Brain microvascular endothelial cell (primary cell): Measurements from ENCODE around the gene MID1.

Experiments used
- DNase-seq: peaks from one replicate; pipeline ENCODE4 v3.0.0-alpha.2; 2020
- H3K27ac ChIP-seq: fragments of 250-450 bp; sonication (Bioruptor Pico); 2 replicates; pipeline ENCODE4 v1.5.1; 2020; ENCODE audit warnings: mild to moderate bottlenecking, moderate library complexity
- H3K27me3 ChIP-seq: fragments of 250-450 bp; sonication (Bioruptor Pico); replicated peaks from 2 replicates; pipeline ENCODE4 v1.5.1; 2020; ENCODE audit warnings: mild to moderate bottlenecking
- H3K36me3 ChIP-seq: fragments of 250-450 bp; sonication (Bioruptor Pico); replicated peaks from 2 replicates; pipeline ENCODE4 v1.5.1; 2020; ENCODE audit warnings: mild to moderate bottlenecking
- H3K4me3 ChIP-seq: 2 replicates; pipeline ENCODE4 v1.5.1; 2011; ENCODE audit warnings: low read depth, mild to moderate bottlenecking, control low read depth, low read length, moderate library complexity
- in situ Hi-C: cut with HindIII; loops from 2 replicates; pipeline ENCODE4 v1.10.0; 2017; ENCODE audit warnings: low sequenced_read_pairs, low pct_ligation_motif_present
- TF ChIP-seq, protein P1 (sequence below): IDR thresholded peaks from 2 replicates; pipeline ENCODE4 v1.5.1; 2011; ENCODE audit warnings: low read depth, mild to moderate bottlenecking, moderate library complexity, low read length, control low read depth, inconsistent platforms; ENCODE audit errors: missing control alignments

The MID1 gene

DNA sequence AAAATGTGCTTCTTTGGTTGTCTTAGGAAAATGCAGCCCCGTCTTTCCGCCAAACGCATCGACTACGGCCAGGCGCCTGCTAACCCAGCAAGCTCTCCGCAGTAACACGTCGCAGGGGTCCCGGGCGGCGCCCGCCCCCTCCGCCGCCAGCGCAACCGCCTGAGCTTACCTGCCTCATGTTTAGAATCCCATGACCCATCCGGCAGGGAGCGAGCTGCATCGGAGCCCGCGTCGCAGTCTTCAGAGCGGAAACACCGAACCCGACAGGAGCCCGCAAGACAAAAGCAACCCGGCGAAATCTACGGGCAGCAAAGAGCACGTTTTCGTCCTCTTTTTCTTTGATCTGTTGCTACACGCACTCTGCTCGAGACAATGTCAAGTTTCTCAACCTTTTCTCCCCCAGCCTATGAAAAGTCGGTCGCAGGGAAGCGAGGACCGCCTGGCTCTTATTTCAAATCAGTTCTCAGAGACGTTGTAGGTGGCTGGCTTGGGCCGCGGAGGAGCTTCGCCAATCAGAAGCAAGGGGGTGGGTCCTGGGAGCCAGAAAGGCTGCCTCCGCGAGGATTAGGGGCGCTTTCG lies at the start of gene MID1:
Gene MID1, minus strand, starts transcription at position 465 of the 579 bp plus-strand sequence. CDS start 53,038 bp downstream, outside the sequence.
- DNase-seq: peak; percentile 80
- peak within 1 kb of the TSS; percentile 73 for H3K27ac ChIP-seq
- TF ChIP-seq, protein P1, sequence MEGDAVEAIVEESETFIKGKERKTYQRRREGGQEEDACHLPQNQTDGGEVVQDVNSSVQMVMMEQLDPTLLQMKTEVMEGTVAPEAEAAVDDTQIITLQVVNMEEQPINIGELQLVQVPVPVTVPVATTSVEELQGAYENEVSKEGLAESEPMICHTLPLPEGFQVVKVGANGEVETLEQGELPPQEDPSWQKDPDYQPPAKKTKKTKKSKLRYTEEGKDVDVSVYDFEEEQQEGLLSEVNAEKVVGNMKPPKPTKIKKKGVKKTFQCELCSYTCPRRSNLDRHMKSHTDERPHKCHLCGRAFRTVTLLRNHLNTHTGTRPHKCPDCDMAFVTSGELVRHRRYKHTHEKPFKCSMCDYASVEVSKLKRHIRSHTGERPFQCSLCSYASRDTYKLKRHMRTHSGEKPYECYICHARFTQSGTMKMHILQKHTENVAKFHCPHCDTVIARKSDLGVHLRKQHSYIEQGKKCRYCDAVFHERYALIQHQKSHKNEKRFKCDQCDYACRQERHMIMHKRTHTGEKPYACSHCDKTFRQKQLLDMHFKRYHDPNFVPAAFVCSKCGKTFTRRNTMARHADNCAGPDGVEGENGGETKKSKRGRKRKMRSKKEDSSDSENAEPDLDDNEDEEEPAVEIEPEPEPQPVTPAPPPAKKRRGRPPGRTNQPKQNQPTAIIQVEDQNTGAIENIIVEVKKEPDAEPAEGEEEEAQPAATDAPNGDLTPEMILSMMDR: no peak
- in situ Hi-C loops: no loop called here
- peak within 1 kb of the TSS; percentile 69 for H3K4me3 ChIP-seq
- no peaks in the 10 kb centered on the region for H3K27me3 ChIP-seq
- no peaks in the 10 kb centered on the region for H3K36me3 ChIP-seq

- in situ Hi-C loops: no loop called here
- no peaks in the 10 kb centered on the region for H3K27me3 ChIP-seq
- TF ChIP-seq, protein P1: no peak
- H3K27ac ChIP-seq: no peak overlapping the region
- no peak for DNase-seq
- H3K4me3 ChIP-seq: no peak overlapping the region
- H3K36me3 ChIP-seq: no peaks in the 10 kb centered on the region
These were observed 46.8 kb upstream of the MID1 start for GRCh38 chrX:10667143-10667542.

DNA sequence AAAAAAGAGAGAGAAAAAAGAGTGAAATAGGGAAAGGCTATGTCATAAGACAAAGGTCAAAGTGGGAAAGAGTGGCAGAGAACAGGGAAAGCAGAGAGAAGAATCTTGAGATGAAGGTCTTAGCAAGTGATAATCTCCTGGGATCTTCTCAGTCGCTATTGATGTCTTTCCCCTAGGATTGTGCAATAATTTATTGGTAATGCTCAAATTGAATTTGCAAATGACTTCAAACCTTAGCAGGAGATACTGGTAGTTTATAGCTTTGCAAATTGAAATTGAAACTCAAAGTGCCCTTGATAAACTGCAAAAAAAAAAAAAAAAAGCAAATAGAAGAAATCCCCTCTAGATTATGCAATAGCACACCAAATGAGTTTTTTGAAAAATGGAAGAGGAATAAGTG lies 45.7 kb upstream of the MID1 start:
- TF ChIP-seq, protein P1: no peak
- in situ Hi-C loops: no loop called here
- Histone ChIP-seq H3K4me3 (no peak overlapping the region), H3K27me3 (no peaks in the 10 kb centered on the region), H3K36me3 (no peaks in the 10 kb centered on the region), H3K27ac (no peak overlapping the region)
- no peak for DNase-seq

DNA sequence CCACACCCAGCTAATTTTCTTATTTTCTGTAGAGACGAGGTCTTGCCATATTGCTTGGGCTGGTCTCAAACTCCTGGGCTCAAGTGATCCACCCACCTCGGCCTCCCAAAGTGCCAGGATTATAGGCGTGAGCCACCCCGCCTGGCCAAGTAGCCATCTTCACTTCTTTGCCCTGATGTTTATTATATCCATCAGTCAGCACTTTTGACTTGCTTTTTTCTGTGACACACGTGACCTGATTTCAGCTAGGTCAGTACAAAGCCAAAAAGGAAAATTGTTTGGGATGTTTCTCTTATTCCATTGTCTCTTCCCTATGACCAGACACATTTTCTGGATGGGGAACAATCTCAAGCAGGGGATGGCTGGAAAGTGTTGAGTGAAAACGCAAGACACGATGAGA lies 45.3 kb upstream of the MID1 start:
- in situ Hi-C loops: no loop called here
- TF ChIP-seq, protein P1: no peak

GRCh38 chrX:10660171-10660570 lies 39.8 kb upstream of the MID1 start:
- no peaks in the 10 kb centered on the region for H3K36me3 ChIP-seq
- in situ Hi-C loops: no loop called here
- no peak overlapping the region for H3K4me3 ChIP-seq
- TF ChIP-seq, protein P1: no peak
- no peak overlapping the region for H3K27ac ChIP-seq
- H3K27me3 ChIP-seq: no peaks in the 10 kb centered on the region
- DNase-seq: no peak

More for the DNA sequence above, 45.3 kb upstream of the MID1 start:
- no peaks in the 10 kb centered on the region for H3K36me3 ChIP-seq
- no peak overlapping the region for H3K27ac ChIP-seq
- DNase-seq: no peak
- H3K4me3 ChIP-seq: no peak overlapping the region
- no peaks in the 10 kb centered on the region for H3K27me3 ChIP-seq

DNA sequence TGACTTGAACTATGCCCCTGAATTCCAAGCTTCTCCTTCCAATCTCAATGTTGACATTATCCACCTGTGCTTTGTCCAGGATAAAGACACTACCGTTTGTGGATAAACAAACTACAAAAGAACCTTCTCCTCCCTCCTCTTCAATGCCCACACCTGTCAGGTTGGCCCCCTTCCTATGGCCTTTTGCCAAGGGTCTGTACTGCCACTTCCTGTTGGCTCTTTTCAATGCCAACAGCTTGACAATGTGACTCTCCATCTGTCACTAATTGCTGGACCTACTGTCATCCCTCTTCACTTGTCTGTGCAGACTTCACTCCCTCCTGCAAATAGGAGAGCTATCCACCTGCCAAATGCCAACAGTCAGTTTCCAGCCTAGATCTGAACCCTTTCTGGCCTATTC lies 35.8 kb upstream of the MID1 start:
- Histone ChIP-seq H3K27me3 (no peaks in the 10 kb centered on the region), H3K27ac (no peak overlapping the region), H3K4me3 (no peak overlapping the region), H3K36me3 (no peaks in the 10 kb centered on the region)
- TF ChIP-seq, protein P1: no peak
- DNase-seq: no peak
- in situ Hi-C loops: no loop called here
